ENCODE measurements around the gene UPF3A. TPM values are rescaled to one million over a fixed set of nuclear protein-coding genes. Genes with fewer than 3 reads are reported as not detected.
A peak's percentile ranks its signal among the peaks of the same experiment; 100 is the strongest.

Gene UPF3A
- total and polyA plus RNA-seq, 9 of the 15 experiments (the other 6 are each of a cell fraction or from before 2014, with no cell fraction given), result 15.6 to 76.5 (median 40.9) TPM

DNA sequence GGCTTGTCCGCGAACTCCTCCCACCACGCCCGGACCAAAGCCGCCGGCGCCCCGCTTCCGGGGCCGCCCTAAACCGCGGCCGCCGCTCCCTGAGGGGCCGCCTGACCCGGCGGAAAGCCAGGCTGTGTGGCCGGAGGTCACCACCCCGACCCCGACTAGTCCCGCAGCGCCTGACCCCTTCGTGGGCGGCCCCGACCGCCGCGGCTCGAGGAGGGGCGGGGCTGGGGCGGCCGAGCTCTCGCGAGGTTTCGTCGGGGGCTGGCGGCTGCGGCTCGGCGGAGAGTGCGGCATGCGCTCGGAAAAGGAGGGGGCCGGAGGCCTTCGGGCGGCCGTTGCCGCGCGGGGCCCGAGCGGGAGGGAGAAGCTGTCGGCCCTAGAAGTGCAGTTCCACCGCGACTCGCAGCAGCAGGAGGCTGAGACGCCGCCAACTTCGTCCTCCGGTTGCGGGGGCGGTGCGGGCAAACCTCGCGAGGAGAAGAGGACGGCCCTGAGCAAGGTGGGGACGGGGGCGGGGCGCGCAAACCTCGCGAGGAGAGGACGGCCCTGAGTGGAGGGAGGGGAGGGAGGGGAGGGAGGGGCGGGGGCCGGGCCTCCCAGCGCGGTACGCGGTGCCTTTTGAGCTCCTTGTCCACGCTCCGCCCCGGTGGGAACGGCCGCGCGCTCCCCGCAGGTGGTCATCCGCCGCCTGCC, at the start of gene UPF3A (continued):
- TF ChIP-seq RBM25 (IDR thresholded peaks at IDR 0.05; ENCODE audit: low read depth, low read length, severe bottlenecking) (peak; percentile 98), MTA3 (IDR thresholded peaks at IDR 0.05; ENCODE audit: borderline replicate concordance) (0 out of 2 replicates have a peak, but pooled peaks have one; percentile 42), RBM34 (IDR thresholded peaks at IDR 0.05; ENCODE audit: borderline replicate concordance, insufficient read depth, low read length) (0 out of 2 replicates have a peak, but pooled peaks have one; percentile 40), LCOR (CRISPR knock-in tag; IDR thresholded peaks at IDR 0.05) (peak; percentile 47; the same call in 1 of the 2 replicates), HDAC1 (IDR thresholded peaks at IDR 0.05) (peak in 1 of 2 experiments; percentile 16; a peak in 1 of 4 replicates), GABPB1 (CRISPR knock-in tag; IDR thresholded peaks at IDR 0.05) (peak; percentile 81), IRF2 (CRISPR knock-in tag; IDR thresholded peaks at IDR 0.05) (no peak), BHLHE40 (IDR thresholded peaks at IDR 0.05; ENCODE audit: low read length) (peak; percentile 36; the same call in 1 of the 2 replicates)
- TF ChIP-seq, protein P1, sequence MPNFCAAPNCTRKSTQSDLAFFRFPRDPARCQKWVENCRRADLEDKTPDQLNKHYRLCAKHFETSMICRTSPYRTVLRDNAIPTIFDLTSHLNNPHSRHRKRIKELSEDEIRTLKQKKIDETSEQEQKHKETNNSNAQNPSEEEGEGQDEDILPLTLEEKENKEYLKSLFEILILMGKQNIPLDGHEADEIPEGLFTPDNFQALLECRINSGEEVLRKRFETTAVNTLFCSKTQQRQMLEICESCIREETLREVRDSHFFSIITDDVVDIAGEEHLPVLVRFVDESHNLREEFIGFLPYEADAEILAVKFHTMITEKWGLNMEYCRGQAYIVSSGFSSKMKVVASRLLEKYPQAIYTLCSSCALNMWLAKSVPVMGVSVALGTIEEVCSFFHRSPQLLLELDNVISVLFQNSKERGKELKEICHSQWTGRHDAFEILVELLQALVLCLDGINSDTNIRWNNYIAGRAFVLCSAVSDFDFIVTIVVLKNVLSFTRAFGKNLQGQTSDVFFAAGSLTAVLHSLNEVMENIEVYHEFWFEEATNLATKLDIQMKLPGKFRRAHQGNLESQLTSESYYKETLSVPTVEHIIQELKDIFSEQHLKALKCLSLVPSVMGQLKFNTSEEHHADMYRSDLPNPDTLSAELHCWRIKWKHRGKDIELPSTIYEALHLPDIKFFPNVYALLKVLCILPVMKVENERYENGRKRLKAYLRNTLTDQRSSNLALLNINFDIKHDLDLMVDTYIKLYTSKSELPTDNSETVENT (CRISPR knock-in tag; IDR thresholded peaks at IDR 0.05), result peak; percentile 82
- TF ChIP-seq, protein P2, sequence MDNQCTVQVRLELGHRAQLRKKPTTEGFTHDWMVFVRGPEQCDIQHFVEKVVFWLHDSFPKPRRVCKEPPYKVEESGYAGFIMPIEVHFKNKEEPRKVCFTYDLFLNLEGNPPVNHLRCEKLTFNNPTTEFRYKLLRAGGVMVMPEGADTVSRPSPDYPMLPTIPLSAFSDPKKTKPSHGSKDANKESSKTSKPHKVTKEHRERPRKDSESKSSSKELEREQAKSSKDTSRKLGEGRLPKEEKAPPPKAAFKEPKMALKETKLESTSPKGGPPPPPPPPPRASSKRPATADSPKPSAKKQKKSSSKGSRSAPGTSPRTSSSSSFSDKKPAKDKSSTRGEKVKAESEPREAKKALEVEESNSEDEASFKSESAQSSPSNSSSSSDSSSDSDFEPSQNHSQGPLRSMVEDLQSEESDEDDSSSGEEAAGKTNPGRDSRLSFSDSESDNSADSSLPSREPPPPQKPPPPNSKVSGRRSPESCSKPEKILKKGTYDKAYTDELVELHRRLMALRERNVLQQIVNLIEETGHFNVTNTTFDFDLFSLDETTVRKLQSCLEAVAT (IDR thresholded peaks at IDR 0.05), result 0 out of 4 replicates have a peak, but pooled peaks of 1 of the 2 experiments have one; percentile 11
- TF ChIP-seq, protein P3, sequence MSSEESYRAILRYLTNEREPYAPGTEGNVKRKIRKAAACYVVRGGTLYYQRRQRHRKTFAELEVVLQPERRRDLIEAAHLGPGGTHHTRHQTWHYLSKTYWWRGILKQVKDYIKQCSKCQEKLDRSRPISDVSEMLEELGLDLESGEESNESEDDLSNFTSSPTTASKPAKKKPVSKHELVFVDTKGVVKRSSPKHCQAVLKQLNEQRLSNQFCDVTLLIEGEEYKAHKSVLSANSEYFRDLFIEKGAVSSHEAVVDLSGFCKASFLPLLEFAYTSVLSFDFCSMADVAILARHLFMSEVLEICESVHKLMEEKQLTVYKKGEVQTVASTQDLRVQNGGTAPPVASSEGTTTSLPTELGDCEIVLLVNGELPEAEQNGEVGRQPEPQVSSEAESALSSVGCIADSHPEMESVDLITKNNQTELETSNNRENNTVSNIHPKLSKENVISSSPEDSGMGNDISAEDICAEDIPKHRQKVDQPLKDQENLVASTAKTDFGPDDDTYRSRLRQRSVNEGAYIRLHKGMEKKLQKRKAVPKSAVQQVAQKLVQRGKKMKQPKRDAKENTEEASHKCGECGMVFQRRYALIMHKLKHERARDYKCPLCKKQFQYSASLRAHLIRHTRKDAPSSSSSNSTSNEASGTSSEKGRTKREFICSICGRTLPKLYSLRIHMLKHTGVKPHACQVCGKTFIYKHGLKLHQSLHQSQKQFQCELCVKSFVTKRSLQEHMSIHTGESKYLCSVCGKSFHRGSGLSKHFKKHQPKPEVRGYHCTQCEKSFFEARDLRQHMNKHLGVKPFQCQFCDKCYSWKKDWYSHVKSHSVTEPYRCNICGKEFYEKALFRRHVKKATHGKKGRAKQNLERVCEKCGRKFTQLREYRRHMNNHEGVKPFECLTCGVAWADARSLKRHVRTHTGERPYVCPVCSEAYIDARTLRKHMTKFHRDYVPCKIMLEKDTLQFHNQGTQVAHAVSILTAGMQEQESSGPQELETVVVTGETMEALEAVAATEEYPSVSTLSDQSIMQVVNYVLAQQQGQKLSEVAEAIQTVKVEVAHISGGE (CRISPR knock-in tag; IDR thresholded peaks at IDR 0.05), result peak in 2 of 3 experiments; percentile 77 to 95; a peak in 4 of 6 replicates

Measured in K562 (cell line).